GM19043 (cell line): ENCODE results near the gene MARS1.

Source experiments
- ATAC-seq: cut with Tn5 transposase; IDR thresholded peaks from one replicate; pipeline ENCODE4 v1.9.1; 2021; ENCODE audit warnings: low read depth; ENCODE audit not compliant: unreplicated experiment

Gene MARS1

DNA sequence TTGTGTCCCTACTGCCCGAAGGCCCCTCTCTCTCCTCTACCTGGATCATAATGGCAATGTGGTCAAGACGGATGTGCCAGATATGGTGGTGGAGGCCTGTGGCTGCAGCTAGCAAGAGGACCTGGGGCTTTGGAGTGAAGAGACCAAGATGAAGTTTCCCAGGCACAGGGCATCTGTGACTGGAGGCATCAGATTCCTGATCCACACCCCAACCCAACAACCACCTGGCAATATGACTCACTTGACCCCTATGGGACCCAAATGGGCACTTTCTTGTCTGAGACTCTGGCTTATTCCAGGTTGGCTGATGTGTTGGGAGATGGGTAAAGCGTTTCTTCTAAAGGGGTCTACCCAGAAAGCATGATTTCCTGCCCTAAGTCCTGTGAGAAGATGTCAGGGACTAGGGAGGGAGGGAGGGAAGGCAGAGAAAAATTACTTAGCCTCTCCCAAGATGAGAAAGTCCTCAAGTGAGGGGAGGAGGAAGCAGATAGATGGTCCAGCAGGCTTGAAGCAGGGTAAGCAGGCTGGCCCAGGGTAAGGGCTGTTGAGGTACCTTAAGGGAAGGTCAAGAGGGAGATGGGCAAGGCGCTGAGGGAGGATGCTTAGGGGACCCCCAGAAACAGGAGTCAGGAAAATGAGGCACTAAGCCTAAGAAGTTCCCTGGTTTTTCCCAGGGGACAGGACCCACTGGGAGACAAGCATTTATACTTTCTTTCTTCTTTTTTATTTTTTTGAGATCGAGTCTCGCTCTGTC is 31.0 kb upstream of the MARS1 start:
- ATAC-seq = no peak

DNA sequence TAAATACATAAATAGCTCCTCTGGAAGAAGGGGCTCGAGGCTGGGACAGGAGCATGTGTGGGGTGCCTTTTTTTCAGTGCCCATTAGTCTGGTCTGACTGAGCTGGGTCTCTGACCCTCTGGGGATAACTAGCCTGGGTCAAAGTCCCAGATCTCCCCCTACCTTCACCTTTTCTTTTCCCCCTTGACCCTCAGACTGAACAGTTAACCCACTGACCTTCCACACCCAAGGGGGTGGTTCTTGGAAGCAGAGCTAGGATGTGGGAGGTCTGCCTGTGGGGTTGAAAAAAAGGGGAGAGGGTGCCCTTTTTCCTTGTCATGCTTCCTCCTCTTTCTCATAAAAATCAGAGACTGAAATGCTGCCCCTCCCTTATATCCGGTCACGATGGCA is 29.2 kb upstream of the MARS1 start:
- ATAC-seq = no peak

DNA sequence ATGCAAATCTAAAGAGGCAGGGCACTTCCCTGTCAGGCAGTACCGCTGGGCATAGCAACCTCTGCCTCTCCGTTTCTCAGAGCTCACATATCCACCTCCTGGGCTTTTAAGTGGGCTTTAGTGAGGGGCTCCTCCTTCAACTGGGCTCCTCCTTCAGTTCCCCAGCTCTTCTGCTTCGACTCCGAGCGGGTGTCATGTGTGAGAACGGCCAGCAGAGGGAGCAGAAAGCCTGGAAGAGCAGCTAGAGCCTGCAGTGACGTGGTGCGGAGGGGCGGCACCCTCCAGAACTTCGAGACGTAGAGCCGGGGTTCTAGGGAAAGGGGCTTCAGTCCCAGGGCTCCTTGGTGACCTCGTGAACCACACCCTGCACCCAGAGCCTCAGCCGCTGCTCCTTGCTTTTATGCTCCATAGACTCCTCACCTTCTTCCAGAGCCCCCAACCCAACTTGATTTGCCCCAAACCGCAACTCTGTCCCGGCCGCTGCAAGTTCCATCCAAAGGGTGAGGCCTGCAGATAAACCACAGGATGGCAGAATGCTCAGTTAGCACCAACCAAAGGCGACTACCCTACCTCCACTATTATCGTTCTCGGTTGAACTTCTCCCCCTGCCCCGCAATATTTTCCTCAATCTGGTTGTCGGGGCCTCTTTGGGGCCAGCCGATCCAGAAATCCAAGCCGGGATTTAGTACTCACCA is 28.7 kb upstream of the MARS1 start:
- ATAC-seq = peak; percentile 49

- no peak for ATAC-seq
These were observed 28.0 kb upstream of the MARS1 start, which contains the start of gene GLI1 for GRCh38 chr12:57459750-57460467. TSS of gene GLI1 (plus strand) at chr12:57459785. CDS start at chr12:57463692, 3,907 bp downstream.

DNA sequence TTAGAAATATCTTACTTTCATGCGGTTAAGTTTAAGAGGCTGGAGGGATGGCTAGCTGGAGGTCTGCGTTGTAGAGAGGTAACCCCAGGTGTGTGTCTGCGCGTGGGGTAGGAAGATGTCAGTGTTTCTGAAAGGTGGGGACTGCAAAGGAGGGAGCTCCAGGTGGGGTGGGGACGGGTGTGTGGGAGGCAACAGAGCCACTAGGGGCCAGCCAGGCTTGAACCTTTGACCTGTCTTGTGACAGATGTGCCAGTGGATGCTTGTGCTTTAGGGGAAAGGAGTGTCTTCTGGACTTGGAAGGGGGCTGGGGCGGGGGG is 27.4 kb upstream of the MARS1 start:
- ATAC-seq = no peak

- ATAC-seq = no peak
These were observed 27.0 kb upstream of the MARS1 start for GRCh38 chr12:57460841-57461275.

- no peak for ATAC-seq
These were observed 26.5 kb upstream of the MARS1 start for GRCh38 chr12:57461276-57461916.

- no peak for ATAC-seq
These were observed 26.0 kb upstream of the MARS1 start for GRCh38 chr12:57461917-57462250.

- ATAC-seq = peak; percentile 68
These were observed 25.5 kb upstream of the MARS1 start for GRCh38 chr12:57462251-57462911.

DNA sequence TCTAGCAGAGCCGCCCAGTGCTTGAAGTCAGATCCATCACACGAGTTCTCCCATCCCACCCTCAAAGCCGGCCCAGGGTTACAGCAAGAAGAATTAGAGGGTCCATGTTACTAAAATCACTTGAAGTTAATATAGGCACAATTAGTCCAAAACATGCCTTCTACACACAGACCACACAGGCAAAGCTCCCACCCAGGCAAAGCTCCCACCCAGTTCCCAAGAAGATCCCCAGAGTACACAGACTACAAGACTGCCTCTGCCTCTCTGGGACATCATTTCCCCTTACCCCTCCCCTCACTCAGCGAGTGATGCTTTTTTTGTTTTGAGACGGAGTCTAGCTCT is 25.0 kb upstream of the MARS1 start:
- no peak for ATAC-seq

GRCh38 chr12:57464569-57464968 is 23.3 kb upstream of the MARS1 start:
- ATAC-seq = no peak

- ATAC-seq = no peak
These were observed 22.7 kb upstream of the MARS1 start for GRCh38 chr12:57465030-57465746.

GRCh38 chr12:57465747-57466505 is 21.9 kb upstream of the MARS1 start:
- no peak for ATAC-seq

GRCh38 chr12:57467212-57467874 is 20.5 kb upstream of the MARS1 start:
- no peak for ATAC-seq

DNA sequence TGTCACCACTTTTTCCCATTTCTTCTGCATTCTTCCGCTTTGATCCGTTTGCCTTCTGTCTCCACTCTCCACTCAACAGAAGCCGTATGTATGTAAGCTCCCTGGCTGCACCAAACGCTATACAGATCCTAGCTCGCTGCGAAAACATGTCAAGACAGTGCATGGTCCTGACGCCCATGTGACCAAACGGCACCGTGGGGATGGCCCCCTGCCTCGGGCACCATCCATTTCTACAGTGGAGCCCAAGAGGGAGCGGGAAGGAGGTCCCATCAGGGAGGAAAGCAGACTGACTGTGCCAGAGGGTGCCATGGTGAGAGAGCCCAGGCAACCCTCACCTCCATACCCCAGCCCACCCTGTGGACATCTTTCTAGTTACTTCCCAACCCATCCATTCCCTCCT is 20.0 kb upstream of the MARS1 start:
- ATAC-seq = no peak

DNA sequence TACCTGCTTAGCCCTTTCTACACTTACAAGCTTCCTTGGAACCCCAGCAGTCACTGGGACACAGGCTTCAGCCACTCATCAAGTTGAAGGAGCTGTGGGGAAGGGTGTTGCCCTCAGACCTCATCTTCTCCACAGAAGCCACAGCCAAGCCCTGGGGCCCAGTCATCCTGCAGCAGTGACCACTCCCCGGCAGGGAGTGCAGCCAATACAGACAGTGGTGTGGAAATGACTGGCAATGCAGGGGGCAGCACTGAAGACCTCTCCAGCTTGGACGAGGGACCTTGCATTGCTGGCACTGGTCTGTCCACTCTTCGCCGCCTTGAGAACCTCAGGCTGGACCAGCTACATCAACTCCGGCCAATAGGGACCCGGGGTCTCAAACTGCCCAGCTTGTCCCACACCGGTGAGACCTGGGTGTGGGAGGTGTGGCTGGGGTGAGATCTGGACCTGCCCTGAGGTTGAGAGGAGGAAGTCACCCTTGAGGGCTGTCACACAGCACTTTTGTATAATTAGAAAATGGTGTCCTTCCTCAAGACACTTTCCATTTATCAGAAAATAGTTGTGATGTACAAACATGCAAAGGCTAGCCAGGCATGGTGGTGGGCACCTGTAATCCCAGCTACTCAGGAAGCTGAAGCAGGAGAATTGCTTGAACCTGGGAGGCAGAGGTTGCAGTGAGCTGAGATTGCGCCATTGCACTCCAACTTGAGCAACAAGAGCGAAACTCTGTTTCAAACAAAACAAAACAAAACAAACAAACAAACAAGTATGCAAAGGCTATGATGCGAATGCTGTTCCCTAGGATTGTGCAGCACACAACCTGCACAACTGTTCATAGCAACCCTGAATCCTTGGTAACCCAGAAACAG is 18.3 kb upstream of the MARS1 start:
- ATAC-seq = no peak

GRCh38 chr12:57470286-57470969 is 17.4 kb upstream of the MARS1 start:
- ATAC-seq = no peak
